PC-3 (cell line): ENCODE measurements around the gene TUBB1. TPM values are rescaled to one million over a fixed set of nuclear protein-coding genes. Genes with fewer than 3 reads are reported as not detected.

ENCODE experiments used
- ATAC-seq: fragments of 200-7000 bp; cut with Tn5 transposase; 2 replicates; pipeline ENCODE4 v1.9.1; 2020; ENCODE audit warnings: mild to moderate bottlenecking, moderate library complexity
- BruUV-seq: library from RNA; stranded (reverse); fragments of 400-500 nt; replicated peaks from 2 replicates; lab custom pipeline; 2021; lab: Mats Ljungman, UMichigan
- CTCF ChIA-PET: fragments of 300-600 bp; sonication (Branson Sonifier 250); formaldehyde crosslinking; loops from one replicate; lab custom pipeline; 2022; ENCODE audit warnings: antibody characterized with exemption; lab: Charles Lee
- POLR2A ChIA-PET: fragments of 300-600 bp; sonication (Branson Sonifier 250); formaldehyde crosslinking; loops from one replicate; lab custom pipeline; 2022; ENCODE audit warnings: antibody characterized with exemption; ENCODE audit not compliant: unreplicated experiment; lab: Charles Lee
- DNase-seq: peaks from one replicate; pipeline ENCODE4 v3.0.0-alpha.2; 2015
- H2AFZ ChIP-seq: fragments of 300-600 bp; sonication (generic); 2 replicates; pipeline ENCODE4 v1.6.0; 2016; ENCODE audit warnings: antibody characterized with exemption, low read length
- H3F3A ChIP-seq: fragments of 300-600 bp; sonication (generic); one replicate; pipeline ENCODE4 v1.6.0; 2017; ENCODE audit warnings: antibody characterized with exemption, low read length, control low read depth, mild to moderate bottlenecking; ENCODE audit not compliant: unreplicated experiment
- H3K27ac ChIP-seq: fragments of 300-600 bp; sonication (generic); 2 replicates; pipeline ENCODE4 v1.5.1; 2016; ENCODE audit warnings: mild to moderate bottlenecking, low read length
- H3K27me3 ChIP-seq: fragments of 300-600 bp; sonication (generic); 2 replicates; pipeline ENCODE4 v1.6.1; 2016; ENCODE audit warnings: low read length, mixed read lengths
- H3K36me3 ChIP-seq: fragments of 300-600 bp; sonication (generic); 2 replicates; pipeline ENCODE4 v1.6.1; 2016; ENCODE audit warnings: low read depth, mixed run types, low read length, mixed read lengths
- H3K4me1 ChIP-seq: fragments of 300-600 bp; sonication (generic); 2 replicates; pipeline ENCODE4 v1.5.1; 2016; ENCODE audit warnings: low read length; ENCODE audit not compliant: insufficient read depth
- H3K4me2 ChIP-seq: fragments of 300-600 bp; sonication (generic); 2 replicates; pipeline ENCODE4 v1.6.0; 2016; ENCODE audit warnings: low read length
- H3K4me3 ChIP-seq: fragments of 300-600 bp; sonication (generic); 2 replicates; pipeline ENCODE4 v1.5.1; 2016; ENCODE audit warnings: mild to moderate bottlenecking, low read length, mixed read lengths
- H3K79me2 ChIP-seq: fragments of 300-600 bp; sonication (generic); 2 replicates; pipeline ENCODE4 v1.6.1; 2017; ENCODE audit warnings: low read length, mixed read lengths
- H3K9ac ChIP-seq: fragments of 300-600 bp; sonication (generic); 2 replicates; pipeline ENCODE4 v1.6.0; 2016; ENCODE audit warnings: mild to moderate bottlenecking, low read length
- H3K9me2 ChIP-seq: fragments of 300-600 bp; sonication (generic); replicated peaks from 2 replicates; pipeline ENCODE4 v1.6.1; 2016; ENCODE audit warnings: mixed run types, low read length, mixed read lengths
- H3K9me3 ChIP-seq: fragments of 300-600 bp; sonication (generic); 2 replicates; pipeline ENCODE4 v1.6.1; 2016; ENCODE audit warnings: low read length, mixed read lengths
- H4K20me1 ChIP-seq: fragments of 300-600 bp; sonication (generic); 2 replicates; pipeline ENCODE4 v1.6.1; 2016; ENCODE audit warnings: low read length, mixed read lengths
- EZH2 ChIP-seq: fragments of 300-600 bp; sonication (generic); IDR thresholded peaks from one replicate; pipeline ENCODE4 v1.6.1; 2017; ENCODE audit warnings: antibody characterized with exemption, mild to moderate bottlenecking, low read length; ENCODE audit not compliant: unreplicated experiment
- EZH2phosphoT487 ChIP-seq: fragments of 300-600 bp; sonication (generic); IDR thresholded peaks from 2 replicates; pipeline ENCODE4 v1.6.1; 2018; ENCODE audit warnings: mild to moderate bottlenecking, antibody characterized with exemption, low read length, borderline replicate concordance
- intact Hi-C: fragments of 100-400 bp; cut with micrococcal nuclease; formaldehyde crosslinking; loops from 2 replicates; pipeline ENCODE4 v1.9.0; 2023
- total RNA-seq: library from RNA; depleted of rRNA; stranded (reverse); fragments of >200 nt; gene quantifications from 2 replicates; pipeline ENCODE4 v1.2.3, GENCODE V29; 2014
- TF ChIP-seq, protein P1 (sequence below): fragments of 300-600 bp; sonication (generic); conservative IDR thresholded peaks from 2 replicates; pipeline ENCODE4 v1.5.1; 2017; ENCODE audit warnings: antibody characterized with exemption, low read depth, mild to moderate bottlenecking, low read length

Gene TUBB1
- total RNA-seq, 1 experiment from 2014 or later = not detected

- H3K9ac ChIP-seq = no peak overlapping the region
- H3K27ac ChIP-seq = no peak overlapping the region
- no peak for TF ChIP-seq EZH2
- no peak for TF ChIP-seq EZH2phosphoT487
- TF ChIP-seq, protein P1, sequence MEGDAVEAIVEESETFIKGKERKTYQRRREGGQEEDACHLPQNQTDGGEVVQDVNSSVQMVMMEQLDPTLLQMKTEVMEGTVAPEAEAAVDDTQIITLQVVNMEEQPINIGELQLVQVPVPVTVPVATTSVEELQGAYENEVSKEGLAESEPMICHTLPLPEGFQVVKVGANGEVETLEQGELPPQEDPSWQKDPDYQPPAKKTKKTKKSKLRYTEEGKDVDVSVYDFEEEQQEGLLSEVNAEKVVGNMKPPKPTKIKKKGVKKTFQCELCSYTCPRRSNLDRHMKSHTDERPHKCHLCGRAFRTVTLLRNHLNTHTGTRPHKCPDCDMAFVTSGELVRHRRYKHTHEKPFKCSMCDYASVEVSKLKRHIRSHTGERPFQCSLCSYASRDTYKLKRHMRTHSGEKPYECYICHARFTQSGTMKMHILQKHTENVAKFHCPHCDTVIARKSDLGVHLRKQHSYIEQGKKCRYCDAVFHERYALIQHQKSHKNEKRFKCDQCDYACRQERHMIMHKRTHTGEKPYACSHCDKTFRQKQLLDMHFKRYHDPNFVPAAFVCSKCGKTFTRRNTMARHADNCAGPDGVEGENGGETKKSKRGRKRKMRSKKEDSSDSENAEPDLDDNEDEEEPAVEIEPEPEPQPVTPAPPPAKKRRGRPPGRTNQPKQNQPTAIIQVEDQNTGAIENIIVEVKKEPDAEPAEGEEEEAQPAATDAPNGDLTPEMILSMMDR = no peak
- no TSS peak for BruUV-seq
- no peak overlapping the region for H3K4me2 ChIP-seq
- ATAC-seq = no peak
- H3K36me3 ChIP-seq = no peaks in the 10 kb centered on the region
- no peak overlapping the region for H2AFZ ChIP-seq
- H3K4me3 ChIP-seq = no peak overlapping the region
- CTCF ChIA-PET = no interaction called here
- peaks cover 29% of the 10 kb centered on the region for H3K4me1 ChIP-seq
- no peaks in the 10 kb centered on the region for H3K79me2 ChIP-seq
- intact Hi-C loops = no loop called here
- H3K9me2 ChIP-seq = no peaks in the 10 kb centered on the region
- no peaks in the 10 kb centered on the region for H3F3A ChIP-seq
- no peaks in the 10 kb centered on the region for H3K27me3 ChIP-seq
- POLR2A ChIA-PET = no interaction called here
- no peak for DNase-seq
- no peaks in the 10 kb centered on the region for H4K20me1 ChIP-seq
- no peaks in the 10 kb centered on the region for H3K9me3 ChIP-seq
Observed at GRCh38 chr20:59014680-59015389, 4.4 kb upstream of the TUBB1 start.

DNA sequence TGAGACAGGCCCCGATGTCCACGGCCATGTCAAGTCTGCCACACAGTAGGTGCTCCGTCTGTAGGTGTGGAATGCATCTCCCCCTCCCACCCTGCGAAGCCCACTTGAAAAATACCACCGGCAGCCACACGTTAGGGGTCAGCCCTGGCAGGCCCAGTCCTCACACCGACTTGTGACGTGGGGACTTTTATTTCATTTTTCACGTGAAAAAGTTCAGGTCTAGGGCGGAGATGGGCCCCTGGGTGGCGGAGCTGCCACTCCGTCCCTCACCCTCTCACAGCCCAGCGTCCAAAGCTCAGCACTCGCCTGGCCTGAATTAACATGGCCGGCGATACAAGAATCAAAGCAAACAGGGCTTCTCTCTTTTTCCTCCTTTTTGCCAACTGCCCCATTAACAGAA is 3.8 kb upstream of the TUBB1 start:
- TF ChIP-seq EZH2 (no peak), EZH2phosphoT487 (no peak)
- TF ChIP-seq, protein P1 = no peak
- CTCF ChIA-PET = no interaction called here
- H3K4me3 ChIP-seq = no peak overlapping the region
- intact Hi-C loops = no loop called here
- H3K9me2 ChIP-seq = no peaks in the 10 kb centered on the region
- no peak overlapping the region for H3K27ac ChIP-seq
- H3K9me3 ChIP-seq = no peaks in the 10 kb centered on the region
- H3K4me1 ChIP-seq = peaks cover 25% of the 10 kb centered on the region
- no peak overlapping the region for H2AFZ ChIP-seq
- H3K36me3 ChIP-seq = no peaks in the 10 kb centered on the region
- H3K4me2 ChIP-seq = no peak overlapping the region
- H3K27me3 ChIP-seq = no peaks in the 10 kb centered on the region
- no peaks in the 10 kb centered on the region for H4K20me1 ChIP-seq
- H3K79me2 ChIP-seq = no peaks in the 10 kb centered on the region
- BruUV-seq = no TSS peak
- POLR2A ChIA-PET = no interaction called here
- H3K9ac ChIP-seq = no peak overlapping the region
- DNase-seq (no peak), ATAC-seq (no peak)
- no peaks in the 10 kb centered on the region for H3F3A ChIP-seq
